ENCODE data around the gene MRI1. TPM values are rescaled to one million over a fixed set of nuclear protein-coding genes. Genes with fewer than 3 reads are reported as not detected.

Gene MRI1
- total RNA-seq, 1 donor from 2014 or later, result 89.9 TPM

DNA sequence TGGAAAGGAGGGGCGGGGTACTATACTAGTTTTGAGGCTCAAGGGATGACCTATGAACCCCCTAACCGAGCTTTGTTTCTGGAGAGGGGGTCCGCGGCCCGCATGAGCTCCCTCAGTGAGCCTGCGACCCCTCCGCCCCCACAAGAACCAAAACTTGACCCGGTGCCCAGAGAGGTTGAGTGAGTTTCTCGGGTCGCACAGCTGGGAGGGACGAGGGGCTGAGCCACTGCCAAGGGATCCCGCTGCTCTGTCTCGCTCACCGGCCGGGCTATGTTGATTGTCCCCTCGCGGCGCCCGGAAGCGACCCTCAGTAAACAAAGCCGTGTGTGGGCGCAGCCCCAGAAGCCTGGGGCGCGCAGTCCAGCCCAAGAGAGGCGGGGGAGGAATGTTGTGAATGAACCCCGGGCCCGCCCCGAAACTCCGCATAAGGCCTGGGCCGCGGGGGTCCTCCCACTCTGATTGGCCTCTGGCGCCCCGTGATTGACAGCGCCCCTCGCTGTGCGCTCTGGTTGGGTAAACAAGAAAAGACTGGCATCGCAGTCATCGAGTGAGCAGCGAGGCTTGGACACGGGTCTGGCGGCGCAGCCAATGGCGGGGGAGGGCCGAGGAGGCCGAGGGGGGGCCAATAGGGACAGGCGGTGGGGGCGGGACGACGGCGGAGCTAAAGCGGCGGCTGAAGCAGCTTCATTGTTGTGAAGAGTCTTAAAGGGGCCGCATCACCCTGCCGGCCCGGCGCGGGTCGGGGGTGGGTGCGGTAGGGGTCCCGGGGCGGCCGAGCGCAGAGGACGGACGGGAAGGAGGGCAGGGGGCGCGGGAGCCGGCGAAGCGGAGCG is 30.7 kb downstream of the MRI1 start, which contains the start of gene ZSWIM4:
ZSWIM4 (plus strand) TSS at position 687 of the 833 bp plus-strand sequence. CDS start 206 bp downstream, outside the sequence.
- intact Hi-C loops (cut with DNase I), result loop anchor here (2.0 to 5.0 kb wide), 5 partner anchors 14 to 643 kb away; partner anchors contain the start of genes IER2, RFX1 and STX10
- peak; percentile 98 to 100 for DNase-seq (ENCODE audit: low spot score in 2 of 2)
- Histone ChIP-seq H3K36me3 (no peaks in the 10 kb centered on the region), H3K9me3 (no peaks in the 10 kb centered on the region), H3K27ac (peak within 1 kb of the TSS; percentile 92 to 96), H3K27me3 (no peaks in the 10 kb centered on the region), H3K4me3 (peak within 1 kb of the TSS; percentile 86 to 88), H3K4me1 (peaks cover 7 to 30% of the 10 kb centered on the region in 2 donors)
- TF ChIP-seq, protein P1, sequence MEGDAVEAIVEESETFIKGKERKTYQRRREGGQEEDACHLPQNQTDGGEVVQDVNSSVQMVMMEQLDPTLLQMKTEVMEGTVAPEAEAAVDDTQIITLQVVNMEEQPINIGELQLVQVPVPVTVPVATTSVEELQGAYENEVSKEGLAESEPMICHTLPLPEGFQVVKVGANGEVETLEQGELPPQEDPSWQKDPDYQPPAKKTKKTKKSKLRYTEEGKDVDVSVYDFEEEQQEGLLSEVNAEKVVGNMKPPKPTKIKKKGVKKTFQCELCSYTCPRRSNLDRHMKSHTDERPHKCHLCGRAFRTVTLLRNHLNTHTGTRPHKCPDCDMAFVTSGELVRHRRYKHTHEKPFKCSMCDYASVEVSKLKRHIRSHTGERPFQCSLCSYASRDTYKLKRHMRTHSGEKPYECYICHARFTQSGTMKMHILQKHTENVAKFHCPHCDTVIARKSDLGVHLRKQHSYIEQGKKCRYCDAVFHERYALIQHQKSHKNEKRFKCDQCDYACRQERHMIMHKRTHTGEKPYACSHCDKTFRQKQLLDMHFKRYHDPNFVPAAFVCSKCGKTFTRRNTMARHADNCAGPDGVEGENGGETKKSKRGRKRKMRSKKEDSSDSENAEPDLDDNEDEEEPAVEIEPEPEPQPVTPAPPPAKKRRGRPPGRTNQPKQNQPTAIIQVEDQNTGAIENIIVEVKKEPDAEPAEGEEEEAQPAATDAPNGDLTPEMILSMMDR (IDR thresholded peaks at IDR 0.05), result no peak

DNA sequence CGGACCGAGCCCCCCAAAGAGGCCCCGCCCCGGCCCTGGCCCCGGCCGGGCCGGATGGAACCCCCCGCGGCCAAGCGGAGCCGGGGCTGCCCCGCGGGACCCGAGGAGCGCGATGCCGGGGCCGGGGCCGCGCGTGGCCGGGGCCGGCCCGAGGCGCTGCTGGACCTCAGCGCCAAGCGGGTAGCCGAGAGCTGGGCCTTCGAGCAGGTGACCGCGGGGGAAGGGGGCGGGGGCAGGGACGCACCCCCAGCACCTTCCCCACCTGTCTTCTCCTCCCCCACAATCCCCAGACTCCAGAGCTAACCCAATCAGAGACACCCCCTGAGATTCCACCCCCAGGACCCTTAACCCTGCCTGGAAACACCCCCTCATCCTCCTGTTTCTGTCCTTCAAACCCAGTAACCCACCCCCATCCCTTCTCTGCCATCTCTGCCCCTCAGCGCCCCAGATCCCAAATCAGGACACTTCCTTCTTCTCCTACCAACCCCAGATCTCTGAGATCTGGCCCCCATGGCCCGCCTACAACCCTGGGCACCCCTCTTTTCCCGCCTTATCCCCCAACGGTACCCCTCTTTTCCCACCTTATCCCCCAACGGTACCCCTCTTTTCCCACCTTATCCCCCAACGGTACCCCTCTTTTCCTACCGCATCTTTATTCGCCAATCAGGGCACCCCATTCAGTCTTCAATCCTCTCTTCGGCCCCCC is 31.4 kb downstream of the MRI1 start:
- intact Hi-C loops (cut with DNase I), result loop anchor here (1.0 to 5.0 kb wide), 7 partner anchors 15 to 643 kb away; partner anchors contain the start of genes IER2, RFX1 and STX10
- H3K4me1 ChIP-seq, result peaks cover 7 to 30% of the 10 kb centered on the region in 2 donors
- H3K4me3 ChIP-seq, result peak overlapping the region; percentile 86 to 88
- TF ChIP-seq, protein P1 (IDR thresholded peaks at IDR 0.05), result no peak
- no peaks in the 10 kb centered on the region for H3K27me3 ChIP-seq
- H3K9me3 ChIP-seq, result no peaks in the 10 kb centered on the region
- no peaks in the 10 kb centered on the region for H3K36me3 ChIP-seq
- DNase-seq (ENCODE audit: low spot score in 2 of 2), result peak in 1 of 2 donors; percentile 67
- peak overlapping the region; percentile 92 to 93 for H3K27ac ChIP-seq

DNA sequence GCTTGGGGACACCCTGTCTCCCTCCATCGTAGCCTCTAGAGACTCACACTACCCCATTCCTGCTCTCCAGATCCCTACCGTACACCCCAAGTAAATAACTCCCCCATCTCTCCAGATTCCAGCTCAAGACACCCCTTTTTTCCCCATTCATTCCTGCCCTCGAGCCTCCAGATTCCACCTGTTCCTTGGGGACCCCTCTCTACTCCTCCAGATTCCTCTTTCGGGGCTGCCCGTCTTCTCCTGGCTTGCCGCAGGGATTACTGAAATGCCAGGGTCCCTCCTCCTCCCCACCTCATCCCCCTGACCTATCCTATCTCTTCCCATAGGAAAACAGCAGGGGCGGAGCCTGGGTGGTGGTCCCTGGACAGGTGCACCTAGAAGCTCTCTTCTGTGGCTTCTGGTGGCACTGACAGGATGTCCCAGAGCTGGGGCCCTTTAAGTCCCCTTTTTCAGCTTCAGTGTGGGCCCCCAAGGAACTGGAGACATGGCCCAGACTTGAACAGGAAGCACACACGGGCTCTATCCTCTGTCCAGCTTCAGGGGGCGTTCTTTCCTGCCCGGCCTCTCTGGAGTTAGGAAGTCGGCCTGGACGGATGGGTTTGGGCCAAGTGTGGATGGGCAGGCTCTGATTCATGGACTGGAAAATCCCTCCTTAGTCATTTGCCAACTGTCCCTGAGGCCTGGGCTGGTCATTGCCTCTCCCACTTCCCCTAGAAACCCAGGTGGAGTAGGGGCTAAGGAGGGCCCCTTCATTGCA is 32.2 kb downstream of the MRI1 start:
- TF ChIP-seq, protein P1 (IDR thresholded peaks at IDR 0.05), result peak in 1 of 3 experiments; percentile 18
- intact Hi-C loops (cut with DNase I), result loop anchor here (1.0 to 5.0 kb wide), 5 partner anchors 24 to 644 kb away; partner anchors contain the start of genes IER2, RFX1 and STX10
- peak; percentile 59 to 95 for DNase-seq (ENCODE audit: low spot score in 2 of 2)
- H3K4me3 ChIP-seq, result peak overlapping the region; percentile 86 to 88
- H3K27ac ChIP-seq, result peak overlapping the region; percentile 92 to 93
- no peaks in the 10 kb centered on the region for H3K27me3 ChIP-seq
- peaks cover 7 to 30% of the 10 kb centered on the region in 2 donors for H3K4me1 ChIP-seq
- H3K9me3 ChIP-seq, result no peaks in the 10 kb centered on the region
- H3K36me3 ChIP-seq, result no peaks in the 10 kb centered on the region

DNA sequence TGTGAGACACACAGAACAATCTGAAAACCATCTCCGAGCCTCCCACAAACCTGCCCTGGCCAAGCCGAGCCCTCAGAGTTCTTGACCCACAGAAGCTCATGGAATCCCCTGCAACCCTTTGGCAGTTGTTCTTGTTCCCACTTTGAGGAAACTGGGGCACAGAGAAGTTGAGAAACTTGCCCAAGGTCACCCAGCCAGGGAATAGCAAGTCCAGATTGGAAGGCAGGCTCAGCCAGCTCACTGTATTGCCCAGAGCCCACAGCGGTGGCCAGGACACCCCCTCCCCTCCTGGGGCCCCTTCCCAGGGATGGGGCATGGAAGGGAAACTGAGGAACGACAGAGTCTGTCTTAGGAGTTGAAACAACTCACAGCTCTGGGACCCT is 32.7 kb downstream of the MRI1 start:
- TF ChIP-seq, protein P1 (IDR thresholded peaks at IDR 0.05), result no peak
- H3K36me3 ChIP-seq, result no peaks in the 10 kb centered on the region
- no peaks in the 10 kb centered on the region for H3K27me3 ChIP-seq
- H3K9me3 ChIP-seq, result no peaks in the 10 kb centered on the region
- H3K27ac ChIP-seq, result peak overlapping the region; percentile 92 to 93
- intact Hi-C loops (cut with DNase I), result loop anchor here (2.0 to 5.0 kb wide), 4 partner anchors 24 to 645 kb away; partner anchors contain the start of genes IER2, RFX1 and STX10
- H3K4me3 ChIP-seq, result peak overlapping the region; percentile 86 to 88
- DNase-seq (ENCODE audit: low spot score in 2 of 2), result no peak
- peaks cover 7 to 30% of the 10 kb centered on the region in 2 donors for H3K4me1 ChIP-seq

DNA sequence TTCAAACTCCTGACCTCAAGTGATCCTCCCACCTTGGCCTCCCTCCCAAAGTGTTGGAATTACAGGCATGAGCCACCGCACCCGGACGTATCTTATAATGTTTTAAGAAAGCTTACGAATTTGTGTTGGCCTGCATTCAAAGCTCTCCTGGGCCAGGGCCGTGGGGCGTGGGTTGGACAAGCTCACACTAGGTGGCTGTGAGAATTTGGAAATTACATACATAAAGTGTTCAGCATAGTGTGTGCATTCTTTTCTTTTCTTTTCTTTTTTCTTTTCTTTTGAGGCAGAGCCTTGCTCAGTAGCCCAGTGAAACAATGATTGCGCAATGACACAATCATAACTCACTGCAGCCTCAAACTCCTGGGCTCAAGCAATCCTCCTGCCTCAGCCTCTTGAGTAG is 33.5 kb downstream of the MRI1 start:
- H3K27ac ChIP-seq, result peak overlapping the region; percentile 92 to 93
- DNase-seq (ENCODE audit: low spot score in 2 of 2), result peak in 1 of 2 donors; percentile 88

More for the DNA sequence above, 33.5 kb downstream of the MRI1 start:
- Histone ChIP-seq H3K4me1 (peaks cover 7 to 30% of the 10 kb centered on the region in 2 donors), H3K4me3 (no peak overlapping the region), H3K36me3 (no peaks in the 10 kb centered on the region), H3K27me3 (no peaks in the 10 kb centered on the region), H3K9me3 (no peaks in the 10 kb centered on the region)
- intact Hi-C loops (cut with DNase I), result loop anchor here (2.0 to 5.0 kb wide), 4 partner anchors 23 to 646 kb away; partner anchors contain the start of genes IER2, RFX1 and STX10
- TF ChIP-seq, protein P1 (IDR thresholded peaks at IDR 0.05), result no peak

Measured in ascending aorta (tissue), 2 donors.